GM18519 (cell line): ENCODE measurements around the gene SOHLH2.

Source experiments
- ATAC-seq: cut with Tn5 transposase; IDR thresholded peaks from one replicate; pipeline ENCODE4 v1.9.1; 2021; ENCODE audit warnings: mild to moderate bottlenecking, moderate library complexity; ENCODE audit not compliant: unreplicated experiment, low FRiP score

SOHLH2 gene

GRCh38 chr13:36190771-36191170 lies 23.6 kb downstream of the SOHLH2 start:
- ATAC-seq, result no peak

- no peak for ATAC-seq
These were observed 25.9 kb downstream of the SOHLH2 start for GRCh38 chr13:36188441-36188840.

GRCh38 chr13:36183901-36184300 lies 30.5 kb downstream of the SOHLH2 start:
- no peak for ATAC-seq

- no peak for ATAC-seq
These were observed 38.7 kb downstream of the SOHLH2 start for GRCh38 chr13:36175621-36176020.

GRCh38 chr13:36174923-36175322 lies 39.4 kb downstream of the SOHLH2 start:
- no peak for ATAC-seq

GRCh38 chr13:36173571-36174322 lies 40.6 kb downstream of the SOHLH2 start:
- ATAC-seq, result no peak

GRCh38 chr13:36166046-36166445 lies 48.3 kb downstream of the SOHLH2 start:
- no peak for ATAC-seq

GRCh38 chr13:36163809-36164308 lies 50.5 kb downstream of the SOHLH2 start:
- ATAC-seq, result no peak

GRCh38 chr13:36163286-36163685 lies 51.1 kb downstream of the SOHLH2 start:
- no peak for ATAC-seq

- no peak for ATAC-seq
These were observed 54.1 kb downstream of the SOHLH2 start for GRCh38 chr13:36160297-36160696.

- ATAC-seq, result no peak
These were observed 55.7 kb downstream of the SOHLH2 start for GRCh38 chr13:36158611-36159010.

GRCh38 chr13:36157480-36157879 lies 56.9 kb downstream of the SOHLH2 start:
- ATAC-seq, result no peak

GRCh38 chr13:36154567-36155291 lies 59.6 kb downstream of the SOHLH2 start:
- no peak for ATAC-seq

GRCh38 chr13:36151591-36151990 lies 62.8 kb downstream of the SOHLH2 start:
- ATAC-seq, result no peak

- ATAC-seq, result no peak
These were observed 65.9 kb downstream of the SOHLH2 start for GRCh38 chr13:36148446-36148845.

- no peak for ATAC-seq
These were observed 67.0 kb downstream of the SOHLH2 start for GRCh38 chr13:36147330-36147729.

- ATAC-seq, result no peak
These were observed 67.7 kb downstream of the SOHLH2 start for GRCh38 chr13:36146511-36147269.

GRCh38 chr13:36143738-36144137 lies 70.6 kb downstream of the SOHLH2 start:
- no peak for ATAC-seq

GRCh38 chr13:36142735-36143134 lies 71.6 kb downstream of the SOHLH2 start:
- ATAC-seq, result no peak

- no peak for ATAC-seq
These were observed 78.5 kb downstream of the SOHLH2 start for GRCh38 chr13:36135876-36136275.

GRCh38 chr13:36134632-36135031 lies 79.7 kb downstream of the SOHLH2 start:
- ATAC-seq, result no peak
